Raji (cell line): Measurements from ENCODE around the gene SLC66A1.

Source experiments
- POLR2A ChIP-seq: IDR thresholded peaks from 2 replicates; pipeline ENCODE4 v1.6.1; 2011; ENCODE audit warnings: low read depth, low read length, control low read depth; ENCODE audit not compliant: insufficient read depth

Gene SLC66A1

GRCh38 chr1:19348441-19349198, 36.5 kb downstream of the SLC66A1 start:
- no peak for TF ChIP-seq POLR2A

GRCh38 chr1:19349999-19350398, 37.9 kb downstream of the SLC66A1 start:
- TF ChIP-seq POLR2A, result no peak

GRCh38 chr1:19350566-19350965, 38.4 kb downstream of the SLC66A1 start:
- no peak for TF ChIP-seq POLR2A

GRCh38 chr1:19351873-19352272, 39.7 kb downstream of the SLC66A1 start:
- no peak for TF ChIP-seq POLR2A

DNA sequence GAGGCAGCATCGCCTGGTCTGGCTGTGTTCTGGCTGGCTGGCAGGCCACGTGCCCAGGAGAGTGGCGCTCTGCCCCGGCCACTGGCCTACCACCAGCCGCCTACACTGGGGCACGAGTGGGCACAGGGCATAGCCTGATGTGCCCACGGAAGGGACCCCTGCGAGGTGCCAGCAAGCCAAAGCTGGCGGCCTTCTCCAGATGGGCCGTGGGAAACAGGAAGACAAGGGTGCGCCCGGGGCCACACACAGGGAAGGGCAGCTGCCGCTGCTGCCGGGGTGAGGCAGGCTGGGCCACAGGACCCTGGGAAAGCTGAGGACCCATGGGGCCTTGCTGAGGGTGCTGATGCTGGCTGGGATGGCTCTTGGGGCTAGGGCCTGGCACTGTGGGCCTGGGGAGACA, 40.7 kb downstream of the SLC66A1 start:
- TF ChIP-seq POLR2A, result no peak

DNA sequence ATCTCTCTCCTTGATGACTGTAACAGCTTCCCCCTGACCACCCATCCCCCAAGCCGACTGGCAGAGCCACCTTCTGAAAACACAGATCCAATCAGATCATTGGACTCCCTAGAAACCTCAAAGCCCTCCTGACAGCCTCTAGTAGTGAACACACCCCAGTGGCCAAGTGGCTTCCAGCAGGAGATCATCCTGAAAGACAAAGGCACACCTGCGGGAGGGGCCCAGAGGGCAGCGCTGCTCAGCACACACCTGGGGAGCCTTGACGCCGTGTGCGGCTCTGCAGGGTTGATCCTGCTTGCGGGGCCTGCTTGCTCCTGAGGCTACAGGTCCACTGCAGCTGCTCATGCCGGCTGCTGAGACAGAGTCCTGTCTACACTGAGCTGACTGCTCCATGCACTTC, 41.5 kb downstream of the SLC66A1 start:
- no peak for TF ChIP-seq POLR2A

- no peak for TF ChIP-seq POLR2A
Measured at GRCh38 chr1:19354531-19354981, 42.4 kb downstream of the SLC66A1 start.

DNA sequence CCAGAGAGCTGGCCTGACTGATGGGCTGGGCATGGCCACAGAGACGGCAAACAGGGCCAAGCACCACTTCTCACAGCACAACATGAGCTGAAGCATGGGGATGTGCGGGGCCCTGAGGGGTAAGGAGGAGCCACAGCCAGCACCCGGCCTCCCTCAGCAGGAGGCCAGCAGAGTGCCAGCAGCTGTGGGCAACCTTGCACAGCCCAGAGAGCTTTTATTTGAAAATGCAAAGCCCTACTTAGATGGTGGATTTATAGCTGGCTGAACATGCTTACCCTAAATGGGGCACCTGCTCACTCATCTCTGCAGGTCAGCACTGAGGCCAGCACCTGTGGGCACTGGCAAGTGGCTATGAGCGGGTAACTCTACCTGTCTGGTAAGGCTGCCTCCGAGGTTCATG, 44.1 kb downstream of the SLC66A1 start:
- TF ChIP-seq POLR2A, result no peak

- no peak for TF ChIP-seq POLR2A
Measured at GRCh38 chr1:19357299-19357986, 45.3 kb downstream of the SLC66A1 start.

DNA sequence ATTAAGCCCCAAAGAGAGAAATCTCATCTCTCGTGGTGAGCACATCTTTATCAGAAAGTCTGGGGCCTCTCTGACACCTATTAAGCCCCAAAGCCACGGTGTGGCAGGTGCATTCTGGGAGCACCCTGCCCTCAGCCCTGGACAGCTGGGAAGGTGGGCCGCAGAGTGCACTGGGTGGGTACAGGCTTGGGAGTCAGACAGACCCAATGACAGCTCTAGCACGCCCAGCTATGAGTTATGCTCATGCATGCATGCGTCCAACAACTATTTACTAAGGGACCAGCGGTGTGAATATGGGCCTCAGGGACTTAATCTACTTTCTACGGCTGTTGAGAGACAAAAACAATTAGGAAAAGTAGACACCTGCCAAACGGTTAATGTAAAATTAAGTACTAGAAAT, 46.6 kb downstream of the SLC66A1 start:
- TF ChIP-seq POLR2A, result no peak

- TF ChIP-seq POLR2A, result no peak
Measured at GRCh38 chr1:19359357-19359756, 47.2 kb downstream of the SLC66A1 start.

DNA sequence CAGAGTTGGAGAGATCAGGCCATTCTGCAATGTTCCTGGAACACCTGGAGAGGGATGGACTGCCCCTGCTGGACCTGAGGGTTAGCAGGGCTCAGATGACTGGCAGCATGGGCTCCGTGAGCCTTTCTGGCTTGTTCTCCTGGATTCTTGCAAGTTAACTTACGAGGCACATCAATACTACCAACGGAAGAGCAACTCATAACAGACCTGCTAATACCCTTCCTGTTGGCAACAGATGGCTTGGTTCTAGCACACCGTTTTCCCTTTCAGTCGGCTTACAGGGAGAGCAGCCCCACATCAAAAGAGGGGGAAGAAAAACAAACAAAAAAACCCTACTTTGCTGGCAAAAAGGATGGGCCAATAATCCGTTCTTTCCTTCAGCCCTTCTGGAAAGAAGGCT, 47.9 kb downstream of the SLC66A1 start:
- no peak for TF ChIP-seq POLR2A

- TF ChIP-seq POLR2A, result no peak
Measured at GRCh38 chr1:19360432-19360831, 48.3 kb downstream of the SLC66A1 start.

GRCh38 chr1:19360843-19361610, 48.9 kb downstream of the SLC66A1 start:
- TF ChIP-seq POLR2A, result no peak

DNA sequence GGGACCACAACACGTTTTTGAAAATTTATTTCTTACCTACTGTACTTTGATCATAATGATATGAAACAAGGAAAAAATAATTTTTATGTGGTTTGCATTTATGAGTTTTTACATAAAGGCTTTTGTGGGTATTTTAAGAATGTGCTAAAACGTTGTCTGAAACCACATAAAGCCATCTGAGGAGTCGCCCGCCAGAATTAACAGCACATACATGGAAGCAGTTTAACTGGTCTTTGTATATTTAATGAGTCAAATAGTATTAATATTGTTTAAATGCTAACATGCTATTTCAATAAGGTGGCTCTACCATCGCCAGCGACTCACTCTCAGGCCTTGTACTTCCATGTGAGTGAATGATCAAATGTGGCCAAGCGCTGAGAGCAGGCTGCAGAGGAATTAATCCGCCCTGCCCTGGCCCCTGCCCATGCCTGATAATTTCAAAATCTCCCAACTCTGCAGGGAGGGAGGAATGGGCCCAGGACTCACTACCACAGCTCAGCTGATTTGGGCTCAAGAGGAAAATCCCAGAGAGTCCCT, 49.6 kb downstream of the SLC66A1 start:
- TF ChIP-seq POLR2A, result no peak

DNA sequence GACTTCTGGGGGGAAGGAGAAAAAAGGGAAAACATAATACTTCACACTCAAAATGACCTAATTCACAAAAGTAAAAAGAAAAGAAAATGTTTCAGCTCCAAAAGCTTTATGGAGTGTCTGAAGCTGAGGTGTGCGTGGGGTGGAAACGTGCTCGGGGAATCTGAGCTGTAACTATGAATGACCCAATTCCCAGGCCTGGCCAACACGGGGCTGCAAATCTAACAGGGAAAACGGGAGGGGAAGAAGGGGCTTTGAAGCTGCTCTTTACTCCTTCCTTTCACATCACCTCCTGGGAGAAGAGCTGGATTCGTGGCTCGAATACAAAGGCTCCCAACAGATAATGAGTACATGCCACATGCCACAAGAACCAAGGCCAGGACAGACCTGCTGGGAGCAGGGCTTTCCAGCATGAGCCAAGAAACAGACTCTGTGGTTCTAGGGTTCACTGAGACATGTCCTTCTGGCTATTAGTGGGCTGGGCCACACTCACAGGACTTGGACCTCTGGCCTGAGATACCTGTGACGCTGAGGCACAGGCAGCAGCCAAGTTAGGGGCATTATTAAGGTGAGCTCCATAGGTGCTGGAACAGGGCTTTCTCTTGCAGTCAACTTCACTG, 51.5 kb downstream of the SLC66A1 start:
- no peak for TF ChIP-seq POLR2A

GRCh38 chr1:19365721-19366120, 53.6 kb downstream of the SLC66A1 start:
- TF ChIP-seq POLR2A, result no peak
